ENCODE results near the gene MDC1. TPM values are rescaled to one million over a fixed set of nuclear protein-coding genes. Genes with fewer than 3 reads are reported as not detected.
"Not testable (repeated sequence)": the region's sequence is repeated elsewhere in the genome, so short reads cannot be mapped to it uniquely, and the experiment has no call there.

Gene MDC1
- total RNA-seq, 1 donor from 2014 or later: 16.4 TPM

DNA sequence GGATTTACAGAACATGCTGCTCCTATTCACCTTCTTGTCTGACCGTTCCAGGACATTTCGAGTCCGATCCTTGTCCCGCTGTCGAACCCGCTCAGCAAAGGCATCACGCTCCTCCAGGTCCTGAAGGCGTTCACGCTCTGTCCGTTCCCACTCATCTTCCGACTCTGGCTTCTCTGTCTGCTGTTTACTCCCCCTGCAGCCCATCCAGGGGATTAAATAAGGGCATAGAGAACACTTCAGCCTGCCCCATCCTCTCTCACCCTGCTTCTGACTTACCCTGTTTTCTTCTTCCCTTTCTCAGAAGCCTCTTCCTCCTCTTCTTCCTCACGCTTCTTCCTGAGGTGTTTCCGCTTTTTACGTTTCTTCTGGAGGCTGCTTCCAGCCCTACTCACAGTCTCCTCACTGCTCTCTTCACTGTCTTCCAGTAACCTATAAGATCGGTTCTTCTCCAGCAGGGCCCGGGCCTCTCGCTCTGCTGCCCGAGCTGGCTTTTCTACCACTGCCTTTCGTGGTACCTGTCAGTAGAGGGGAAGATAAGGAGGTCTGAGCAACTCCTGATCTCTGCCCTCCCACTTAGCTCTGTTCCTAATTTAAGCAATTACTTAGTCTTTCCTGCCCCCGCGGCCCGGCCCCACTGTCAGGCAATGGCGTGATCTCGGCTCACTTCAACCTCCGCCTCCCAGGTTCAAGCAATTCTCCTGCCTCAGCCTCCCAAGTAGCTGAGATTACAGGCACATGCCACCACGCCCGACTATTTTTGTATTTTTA lies 46.1 kb downstream of the MDC1 start:
- intact Hi-C loops (cut with DNase I): loop anchor here (10.0 kb wide), 1 partner anchor 214 kb away; the partner anchor contains the start of gene DDR1
- ATAC-seq (ENCODE audit: poor library complexity): no peak
- DNase-seq: no peak

DNA sequence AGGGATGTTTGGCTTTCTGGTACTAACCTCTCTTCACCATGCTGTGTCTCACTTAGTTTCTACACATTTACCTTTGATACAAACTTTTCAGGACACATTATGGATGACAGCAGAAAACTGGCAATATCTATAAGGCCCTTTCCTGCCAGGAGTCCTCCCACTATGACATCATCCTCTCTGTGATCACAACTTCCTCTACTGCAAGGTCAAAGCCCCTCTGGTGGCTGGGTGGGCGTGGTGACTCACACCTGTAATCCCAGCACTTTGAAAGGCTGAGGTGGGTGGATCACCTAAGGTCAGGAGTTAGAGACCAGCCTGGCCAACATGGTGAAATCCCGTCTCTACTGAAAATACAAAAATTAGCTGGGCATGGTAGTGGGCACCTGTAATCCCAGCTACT lies 50.8 kb downstream of the MDC1 start:
- ATAC-seq (ENCODE audit: poor library complexity); DNase-seq; intact Hi-C loops (cut with DNase I): not testable (repeated sequence)

DNA sequence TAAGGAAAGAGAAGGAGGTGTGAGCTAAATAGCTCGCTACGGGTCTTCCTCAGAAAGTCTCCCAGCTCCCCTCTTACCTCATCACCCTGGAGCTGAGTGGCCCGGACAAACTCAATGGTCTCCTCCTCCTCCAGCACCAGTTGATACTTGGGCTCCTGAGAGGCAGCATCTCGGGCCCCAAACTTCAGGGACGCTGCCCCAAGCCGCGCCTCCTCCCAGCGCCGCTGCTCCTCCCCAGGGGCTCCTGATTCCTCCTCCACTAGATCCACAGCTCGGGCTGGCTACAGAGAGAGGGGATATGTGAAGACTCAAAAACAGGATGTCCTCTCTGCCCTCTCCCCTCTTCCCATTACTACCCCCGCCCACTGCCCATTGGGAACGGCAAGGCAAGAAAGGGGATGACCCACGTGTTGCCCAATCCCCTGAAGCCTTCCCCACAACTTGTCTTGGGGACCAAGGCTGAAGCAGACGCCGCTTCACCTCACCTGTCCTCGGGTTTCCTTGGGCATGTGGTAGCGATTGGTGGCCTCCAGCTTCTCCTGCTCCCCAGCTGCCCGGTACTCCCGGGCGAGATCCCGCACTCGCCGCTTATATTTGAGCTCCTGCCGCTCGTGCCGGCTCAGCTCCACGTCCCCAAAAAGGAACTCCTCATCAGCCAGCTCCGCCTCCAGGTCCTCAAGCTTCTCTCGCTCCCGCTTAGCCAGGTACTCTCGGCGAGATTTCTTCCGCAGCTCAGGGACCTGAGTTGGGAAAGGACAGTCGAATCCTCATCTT lies 51.9 kb downstream of the MDC1 start:
- ATAC-seq (ENCODE audit: poor library complexity) (no peak), DNase-seq (no peak)
- intact Hi-C loops (cut with DNase I): no loop called here

DNA sequence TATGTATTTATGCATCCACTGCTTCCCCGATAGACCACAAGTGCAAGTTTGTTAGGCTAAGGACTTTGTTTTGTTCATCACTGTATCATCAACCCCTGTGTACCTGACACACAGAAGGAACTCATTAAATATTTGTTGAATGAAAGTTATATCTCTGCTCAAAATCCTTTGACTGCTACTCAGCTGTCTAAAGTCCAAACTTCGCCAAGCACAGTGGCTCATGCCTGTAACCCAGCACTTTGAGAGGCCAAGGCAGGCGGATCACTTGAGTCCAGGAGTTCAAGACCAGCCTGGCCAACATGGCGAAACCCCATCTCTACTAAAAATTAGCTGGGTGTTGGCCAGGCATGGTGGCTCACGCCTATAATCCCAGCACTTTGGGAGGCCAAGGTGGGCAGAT lies 59.2 kb downstream of the MDC1 start:
- ATAC-seq (ENCODE audit: poor library complexity); DNase-seq; intact Hi-C loops (cut with DNase I): not testable (repeated sequence)

DNA sequence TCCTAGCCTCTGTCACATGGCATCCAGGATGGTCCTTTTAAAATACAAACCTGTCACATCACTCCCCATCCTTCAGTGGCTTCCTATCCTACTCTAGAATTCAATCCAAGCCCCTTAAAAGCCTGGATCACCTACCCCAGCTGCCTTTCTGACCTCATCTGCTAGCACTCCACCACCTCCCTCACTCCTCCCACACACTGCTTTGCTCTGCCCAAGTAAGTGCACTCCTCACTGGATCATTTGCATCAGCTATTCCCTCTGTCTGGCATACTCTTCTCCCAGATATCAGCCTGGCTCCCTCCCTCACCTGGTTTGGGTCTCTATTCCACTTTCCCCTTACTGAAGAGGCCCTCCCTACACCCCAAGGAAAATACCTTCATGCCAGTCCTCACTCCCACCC lies 59.6 kb downstream of the MDC1 start:
- intact Hi-C loops (cut with DNase I): no loop called here
- ATAC-seq (ENCODE audit: poor library complexity) (no peak), DNase-seq (no peak)

DNA sequence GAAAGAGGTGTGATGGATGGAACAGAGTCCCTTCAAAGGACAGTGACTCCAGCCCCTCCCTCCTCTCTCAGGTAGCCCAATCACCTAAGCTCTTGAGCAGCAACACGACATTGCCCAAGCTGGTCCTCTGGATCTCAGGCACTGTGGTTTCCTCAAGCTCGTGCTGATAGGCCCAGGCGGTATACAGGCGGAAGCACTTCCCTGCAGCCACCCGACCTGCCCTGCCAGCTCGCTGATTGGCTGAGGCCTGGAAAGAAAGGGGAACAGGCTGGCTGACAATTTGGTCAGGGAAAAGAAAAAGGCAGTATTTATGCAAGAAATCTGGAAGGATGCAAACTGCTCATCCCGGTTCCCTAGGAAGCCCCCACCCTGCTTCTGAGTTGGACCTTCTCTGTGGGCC lies 60.6 kb downstream of the MDC1 start:
- DNase-seq: no peak
- ATAC-seq (ENCODE audit: poor library complexity): no peak
- intact Hi-C loops (cut with DNase I): no loop called here

DNA sequence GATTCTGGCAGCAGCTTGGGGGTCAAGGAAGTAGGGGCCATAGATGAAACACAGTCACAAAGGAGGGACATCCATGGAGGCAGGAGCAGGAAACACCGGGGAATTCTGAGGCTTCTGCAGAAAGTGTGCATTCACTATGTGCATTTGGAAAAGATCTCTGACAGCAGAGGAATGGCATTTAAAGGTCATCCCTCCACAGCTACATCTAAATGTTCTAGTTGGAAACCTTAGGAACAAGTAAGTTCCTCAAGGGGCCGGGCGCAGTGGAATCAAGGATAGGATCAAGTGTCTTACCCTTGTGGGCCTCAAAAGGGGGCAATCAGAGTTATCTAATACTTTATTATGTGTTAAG lies 61.4 kb downstream of the MDC1 start:
- ATAC-seq (ENCODE audit: poor library complexity) (no peak), DNase-seq (no peak)
- intact Hi-C loops (cut with DNase I): no loop called here

DNA sequence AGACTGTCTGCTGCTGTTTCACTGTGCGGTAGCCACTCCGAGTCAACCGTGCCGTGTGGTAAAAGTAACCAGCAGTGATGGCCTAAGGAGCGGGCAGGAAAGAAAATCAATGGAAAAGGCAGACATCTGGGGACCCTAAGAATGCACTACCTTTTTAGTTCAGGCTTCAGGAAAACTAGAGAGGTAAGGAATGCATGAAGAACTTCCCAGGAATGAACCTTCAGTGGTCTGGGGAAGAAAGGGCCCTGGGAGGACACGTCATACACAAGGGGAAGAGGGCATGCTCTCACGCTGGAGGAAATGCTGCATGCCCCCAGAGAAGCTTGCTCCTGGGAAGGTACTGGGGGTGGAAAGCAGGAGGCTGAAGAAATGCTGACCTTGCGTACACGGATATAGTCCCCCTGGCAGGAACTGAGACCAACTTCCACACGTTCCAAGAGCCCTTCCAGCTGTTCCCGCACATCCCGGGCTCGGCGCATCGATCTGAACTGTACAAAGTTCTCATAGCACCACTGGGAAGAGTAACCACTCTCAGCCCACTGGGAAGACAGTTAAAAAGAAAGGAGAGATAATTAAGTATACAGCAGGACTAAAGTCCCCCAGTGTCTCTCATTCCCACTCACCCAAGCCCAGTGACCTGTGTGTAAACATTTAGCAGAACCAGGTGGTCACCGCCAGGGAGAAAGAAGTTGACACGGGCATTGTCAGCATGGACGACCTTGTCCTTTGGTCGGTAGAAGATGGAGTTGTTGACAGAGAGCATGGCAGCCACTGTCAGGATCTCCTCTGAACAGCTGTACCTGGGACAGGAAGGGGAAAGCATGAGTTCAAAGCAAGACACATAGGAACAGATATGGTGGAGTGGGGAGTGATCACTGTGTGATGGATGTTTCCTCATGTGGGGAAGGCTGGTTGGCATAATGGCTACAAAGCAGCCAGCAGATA lies 62.0 kb downstream of the MDC1 start:
- DNase-seq (no peak), ATAC-seq (ENCODE audit: poor library complexity) (no peak)
- intact Hi-C loops (cut with DNase I): no loop called here

DNA sequence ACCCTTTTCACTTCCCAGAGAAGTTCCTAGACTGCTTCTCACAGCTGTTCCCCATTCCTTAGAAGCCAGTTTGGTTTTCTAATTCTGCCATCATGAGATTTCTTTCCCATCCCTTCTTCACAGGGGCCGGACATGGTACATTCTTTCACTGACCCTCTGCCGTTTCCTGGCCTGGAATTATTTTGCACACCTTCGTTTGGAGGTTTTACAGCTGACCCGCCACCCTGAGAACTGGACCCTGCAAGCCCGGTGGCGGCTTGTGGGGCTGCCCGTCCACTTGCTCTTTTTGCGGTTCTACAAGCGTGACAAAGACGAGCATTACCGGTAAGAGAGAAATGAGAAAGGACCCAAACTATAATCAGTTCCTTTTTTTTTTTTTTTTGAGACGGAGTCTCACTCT lies 65.9 kb downstream of the MDC1 start:
- no peak for ATAC-seq (ENCODE audit: poor library complexity)
- intact Hi-C loops (cut with DNase I): no loop called here
- DNase-seq: no peak

Other genes starting within 250 kb of the MDC1 start
- 145 TPM for gene HLA-E, start 227.8 kb downstream of the MDC1 start, total RNA-seq
- gene GNL1, start 160.8 kb downstream of the MDC1 start, total RNA-seq: 17.6 TPM
- 1.4 TPM for gene PRR3, start 160.0 kb downstream of the MDC1 start, total RNA-seq
- gene ABCF1, start 145.8 kb downstream of the MDC1 start, total RNA-seq: 32.5 TPM
- 29.6 TPM for gene PPP1R10, start 100.0 kb downstream of the MDC1 start, total RNA-seq
- 124 TPM for gene MRPS18B, start 99.4 kb downstream of the MDC1 start, total RNA-seq
- gene ATAT1, start 90.4 kb downstream of the MDC1 start, total RNA-seq: 1.7 TPM
- gene C6orf136, start 70.1 kb downstream of the MDC1 start, total RNA-seq: 58.3 TPM
- gene DHX16, start 44.3 kb downstream of the MDC1 start, total RNA-seq: 20.5 TPM
- gene PPP1R18, start 30.6 kb downstream of the MDC1 start, total RNA-seq: 13.4 TPM
- gene NRM, start 26.3 kb downstream of the MDC1 start, total RNA-seq: 3.2 TPM
- gene TUBB, start 3.1 kb upstream of the MDC1 start, total RNA-seq: 179 TPM
- gene FLOT1, start 25.4 kb upstream of the MDC1 start, total RNA-seq: 207 TPM
- 11.4 TPM for gene IER3, start 27.3 kb upstream of the MDC1 start, total RNA-seq
- gene DDR1, start 167.2 kb upstream of the MDC1 start, total RNA-seq: 23.2 TPM
- 23.6 TPM for gene GTF2H4, start 190.9 kb upstream of the MDC1 start, total RNA-seq
- gene VARS2, start 197.0 kb upstream of the MDC1 start, total RNA-seq: 17.2 TPM
- not detected for gene SFTA2, start 214.9 kb upstream of the MDC1 start, total RNA-seq
- not detected for gene MUCL3, start 223.7 kb upstream of the MDC1 start, total RNA-seq

All from Right ventricle myocardium superior (tissue), 1 donor.